Retinal pigment epithelial cell (primary cell): ENCODE results near the gene CLCN4.

Experiments used
- DNase-seq: peaks from one replicate; pipeline ENCODE4 v3.0.0-alpha.2; 2010; ENCODE audit warnings: low read depth
- H3K4me3 ChIP-seq: 2 replicates; pipeline ENCODE4 v1.5.1; 2011; ENCODE audit warnings: mild to moderate bottlenecking, low read length, control low read depth, moderate library complexity
- CTCF ChIP-seq: conservative IDR thresholded peaks from 2 replicates; pipeline ENCODE4 v1.5.1; 2011; ENCODE audit warnings: low read depth, low read length, control low read depth, inconsistent platforms

The CLCN4 gene

GRCh38 chrX:10286195-10286594, 129.4 kb downstream of the CLCN4 start:
- DNase-seq = no peak
- no peak overlapping the region for H3K4me3 ChIP-seq
- no peak for TF ChIP-seq CTCF
